Thyroid gland (tissue), 4 donors: ENCODE measurements around the gene TMEM184C.

Experiments
- POLR2A ChIP-seq, 2 donors: fragments of 450-650 bp; IDR thresholded peaks; one replicate each; pipeline ENCODE4 v1.6.1; 2017; ENCODE audit warnings: antibody characterized with exemption in 2 of 2, mild to moderate bottlenecking in 2 of 2, moderate library complexity in 1 of 2
- TF ChIP-seq, protein P1 (sequence below), 6 experiments: fragments of 200-600 bp in 3 of 6; fragments of 450-650 bp in 3 of 6; sonication (generic) in 3 of 6; IDR thresholded peaks; one replicate each; pipeline ENCODE4 v1.5.1; 2016 to 2019; ENCODE audit warnings: antibody characterized with exemption in 6 of 6, mild to moderate bottlenecking in 2 of 6, inconsistent platforms in 1 of 6, moderate library complexity in 1 of 6

DNA sequence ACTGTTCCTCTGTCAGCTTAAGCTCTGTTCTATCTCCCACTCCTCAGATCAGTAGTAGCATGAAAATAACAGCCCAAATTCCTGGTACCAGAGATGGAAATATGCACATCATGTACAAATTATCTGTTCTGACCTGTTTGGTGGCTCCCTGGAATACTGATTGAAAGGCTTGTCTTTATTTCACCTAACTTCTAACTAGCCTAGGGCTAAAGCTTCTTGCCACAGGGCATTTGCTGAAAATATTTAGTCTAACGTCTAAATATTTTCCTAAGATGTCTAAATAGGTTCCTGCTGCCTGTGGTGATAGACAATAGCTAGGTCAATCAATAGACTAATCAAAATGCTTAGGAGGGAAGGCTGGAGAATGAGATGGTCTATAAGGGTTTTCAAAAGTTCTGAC lies 79.7 kb downstream of the TMEM184C start:
- TF ChIP-seq, protein P1, sequence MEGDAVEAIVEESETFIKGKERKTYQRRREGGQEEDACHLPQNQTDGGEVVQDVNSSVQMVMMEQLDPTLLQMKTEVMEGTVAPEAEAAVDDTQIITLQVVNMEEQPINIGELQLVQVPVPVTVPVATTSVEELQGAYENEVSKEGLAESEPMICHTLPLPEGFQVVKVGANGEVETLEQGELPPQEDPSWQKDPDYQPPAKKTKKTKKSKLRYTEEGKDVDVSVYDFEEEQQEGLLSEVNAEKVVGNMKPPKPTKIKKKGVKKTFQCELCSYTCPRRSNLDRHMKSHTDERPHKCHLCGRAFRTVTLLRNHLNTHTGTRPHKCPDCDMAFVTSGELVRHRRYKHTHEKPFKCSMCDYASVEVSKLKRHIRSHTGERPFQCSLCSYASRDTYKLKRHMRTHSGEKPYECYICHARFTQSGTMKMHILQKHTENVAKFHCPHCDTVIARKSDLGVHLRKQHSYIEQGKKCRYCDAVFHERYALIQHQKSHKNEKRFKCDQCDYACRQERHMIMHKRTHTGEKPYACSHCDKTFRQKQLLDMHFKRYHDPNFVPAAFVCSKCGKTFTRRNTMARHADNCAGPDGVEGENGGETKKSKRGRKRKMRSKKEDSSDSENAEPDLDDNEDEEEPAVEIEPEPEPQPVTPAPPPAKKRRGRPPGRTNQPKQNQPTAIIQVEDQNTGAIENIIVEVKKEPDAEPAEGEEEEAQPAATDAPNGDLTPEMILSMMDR (IDR thresholded peaks at IDR 0.05) = no peak
- no peak for TF ChIP-seq POLR2A (IDR thresholded peaks at IDR 0.05)
